ENCODE measurements around the gene ABCC8.

The ABCC8 gene

DNA sequence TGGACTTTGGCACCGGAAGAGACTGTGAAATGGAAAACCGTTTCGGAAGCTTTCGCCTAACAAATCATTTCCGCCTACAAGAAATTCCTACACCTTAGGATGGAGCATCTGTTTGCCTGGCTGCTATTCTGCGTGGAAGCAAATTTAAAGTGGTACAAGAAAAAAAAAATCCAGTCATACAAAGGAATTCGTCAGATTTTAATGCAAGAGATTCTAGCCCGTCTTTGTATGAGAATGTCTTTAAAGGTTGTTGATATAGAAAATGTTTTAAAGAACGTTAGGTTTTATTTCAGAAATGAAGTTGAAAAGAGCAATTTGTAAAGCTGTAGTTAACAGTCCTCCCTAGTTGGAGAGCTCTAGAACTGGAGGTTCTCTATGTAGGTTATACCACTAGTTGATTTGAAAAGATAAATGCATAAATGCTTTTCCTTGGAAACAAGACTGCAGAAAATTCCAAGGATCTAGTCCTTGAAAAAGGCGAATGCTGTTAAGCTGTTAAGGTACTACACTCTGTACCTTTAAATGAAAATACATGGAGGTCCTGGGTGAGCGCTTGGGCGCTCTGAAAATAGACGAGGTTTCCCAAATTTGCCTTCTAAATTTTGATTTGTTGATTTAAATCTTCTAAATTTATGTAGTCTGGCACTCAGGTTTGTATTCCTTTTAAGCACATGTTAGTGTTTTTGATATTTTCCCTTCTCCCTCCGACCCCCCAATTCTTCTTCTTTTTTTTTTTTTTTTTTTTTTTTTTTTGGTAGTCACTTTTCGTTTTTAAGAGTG lies 122.6 kb downstream of the ABCC8 start:
- Histone ChIP-seq H3K9me3 (ENCODE audit: insufficient read depth, low read depth, low read length) (no peaks in the 10 kb centered on the region), H3K36me3 (ENCODE audit: insufficient read depth, low read depth, low read length) (no peaks in the 10 kb centered on the region), H3K4me1 (ENCODE audit: insufficient read depth, low read length) (peaks cover 11% of the 10 kb centered on the region; the same call in 1 of the 2 replicates), H3K4me3 (ENCODE audit: low read length) (peak overlapping the region; percentile 69), H3K27ac (ENCODE audit: low read length) (no peak overlapping the region), H3K27me3 (ENCODE audit: insufficient read depth, low read length) (peaks cover 59% of the 10 kb centered on the region), H3K9ac (ENCODE audit: low read depth, low read length) (peak overlapping the region; percentile 54; the same call in 1 of the 2 replicates)

DNA sequence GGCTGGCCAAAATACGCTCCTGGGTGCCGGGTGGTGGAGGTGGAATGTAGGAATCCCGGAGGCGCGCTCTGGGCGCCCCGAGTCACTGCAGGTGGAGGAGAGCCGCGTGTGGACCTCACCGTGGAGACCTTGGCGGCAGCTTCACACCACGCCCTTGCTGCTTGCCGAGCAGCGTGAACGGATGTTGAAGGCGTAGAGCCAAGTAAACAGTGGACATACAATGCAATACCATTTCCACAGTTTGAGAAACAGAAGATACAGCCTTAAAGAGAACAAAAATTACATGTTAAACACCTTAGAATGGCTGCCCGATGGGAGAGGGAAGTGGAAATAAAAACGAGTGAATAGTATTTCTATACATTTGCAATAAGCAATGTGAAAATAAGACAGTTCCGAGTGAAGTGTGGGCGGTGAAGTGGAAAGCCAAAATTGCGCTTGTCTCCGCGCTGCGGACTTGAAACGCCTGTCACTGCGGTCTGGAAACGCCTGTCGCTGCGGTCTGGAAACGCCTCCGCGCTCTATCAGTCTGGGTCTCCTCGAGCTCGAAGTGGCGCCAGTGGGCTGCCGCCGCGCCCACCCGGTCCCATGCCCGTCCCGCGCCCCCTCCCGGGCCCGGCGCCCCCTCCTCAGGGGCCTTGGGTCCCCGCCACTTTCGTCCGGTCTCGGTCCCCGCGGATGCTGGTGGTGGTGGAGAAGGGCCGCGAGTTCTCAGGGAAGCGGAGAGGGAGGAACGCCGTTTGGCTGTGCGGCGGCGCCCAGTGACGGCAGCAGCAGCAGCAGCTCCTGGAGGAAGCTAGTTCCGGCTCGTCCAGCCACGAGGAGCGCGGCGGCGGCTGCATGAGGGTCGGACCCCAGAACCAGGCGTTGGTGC lies 123.5 kb downstream of the ABCC8 start:
- no peaks in the 10 kb centered on the region for H3K9me3 ChIP-seq (ENCODE audit: insufficient read depth, low read depth, low read length)
- H3K9ac ChIP-seq (ENCODE audit: low read depth, low read length), result peak overlapping the region; percentile 54; the same call in 1 of the 2 replicates
- H3K27me3 ChIP-seq (ENCODE audit: insufficient read depth, low read length), result peaks cover 61% of the 10 kb centered on the region
- peak overlapping the region; percentile 69 for H3K4me3 ChIP-seq (ENCODE audit: low read length)
- no peaks in the 10 kb centered on the region for H3K36me3 ChIP-seq (ENCODE audit: insufficient read depth, low read depth, low read length)
- H3K27ac ChIP-seq (ENCODE audit: low read length), result no peak overlapping the region
- peaks cover 11% of the 10 kb centered on the region; the same call in 1 of the 2 replicates for H3K4me1 ChIP-seq (ENCODE audit: insufficient read depth, low read length)

DNA sequence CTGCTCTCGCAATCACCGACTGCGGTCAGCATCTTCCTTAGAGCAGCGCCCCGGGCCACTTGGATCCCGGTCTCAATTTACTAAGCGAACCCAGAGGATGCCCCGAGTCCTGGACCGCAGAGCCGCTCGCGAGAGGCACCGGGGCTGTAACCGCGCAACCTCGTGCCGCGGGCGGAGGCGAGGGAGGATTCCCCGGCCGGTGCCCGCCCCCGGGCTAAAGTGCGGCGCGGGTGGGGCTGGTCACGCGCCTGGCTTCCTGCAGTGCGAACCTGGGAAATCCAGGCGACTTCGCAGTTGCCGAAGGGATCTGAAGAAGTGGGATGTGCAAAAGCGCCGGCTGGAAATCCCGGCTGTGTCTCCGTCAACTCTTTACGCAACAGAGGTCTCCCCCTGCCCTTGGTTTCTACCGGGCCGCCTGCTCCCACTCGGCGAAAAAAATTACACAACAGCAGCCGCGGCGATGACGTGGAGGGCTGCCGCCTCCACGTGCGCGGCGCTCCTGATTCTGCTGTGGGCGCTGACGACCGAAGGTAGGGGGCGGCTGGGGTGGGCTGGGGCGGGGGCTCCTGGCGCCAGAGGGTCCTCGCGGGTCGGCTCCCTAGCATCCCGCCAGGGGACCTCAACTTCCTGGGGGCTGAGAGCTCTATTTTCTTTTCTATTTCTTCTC lies 125.0 kb downstream of the ABCC8 start, which contains the start of gene NCR3LG1:
Gene NCR3LG1, plus strand, starts transcription at position 291 of the 667 bp plus-strand sequence. Its CDS starts 170 bp downstream, at position 461.
- H3K9ac ChIP-seq (ENCODE audit: low read depth, low read length), result peak within 1 kb of the TSS; percentile 3; the same call in 1 of the 2 replicates
- peaks cover 61% of the 10 kb centered on the region for H3K27me3 ChIP-seq (ENCODE audit: insufficient read depth, low read length)
- peak within 1 kb of the TSS; percentile 69 for H3K4me3 ChIP-seq (ENCODE audit: low read length)
- no peaks in the 10 kb centered on the region for H3K36me3 ChIP-seq (ENCODE audit: insufficient read depth, low read depth, low read length)
- H3K27ac ChIP-seq (ENCODE audit: low read length), result no peak within 1 kb of the TSS
- H3K9me3 ChIP-seq (ENCODE audit: insufficient read depth, low read depth, low read length), result no peaks in the 10 kb centered on the region
- H3K4me1 ChIP-seq (ENCODE audit: insufficient read depth, low read length), result peaks cover 11% of the 10 kb centered on the region; the same call in 1 of the 2 replicates

DNA sequence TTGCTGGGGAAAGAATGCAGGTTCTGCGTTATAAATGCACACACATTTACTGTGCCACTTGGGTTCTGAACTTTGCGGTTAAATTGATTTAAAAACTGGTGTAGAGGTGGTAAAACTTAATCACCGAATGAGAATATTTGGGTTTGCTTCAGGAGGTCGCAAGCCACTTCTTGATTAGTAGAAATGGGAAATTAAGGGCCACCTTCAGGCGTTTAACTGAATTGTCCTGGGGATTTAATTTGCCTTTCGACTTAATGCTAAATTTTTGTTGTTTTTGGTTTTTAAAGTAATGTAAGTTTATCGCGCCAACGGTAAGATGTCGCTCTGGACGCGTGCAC lies 125.5 kb downstream of the ABCC8 start:
- no peaks in the 10 kb centered on the region for H3K36me3 ChIP-seq (ENCODE audit: insufficient read depth, low read depth, low read length)
- no peak overlapping the region for H3K27ac ChIP-seq (ENCODE audit: low read length)
- H3K4me1 ChIP-seq (ENCODE audit: insufficient read depth, low read length), result peaks cover 11% of the 10 kb centered on the region; the same call in 1 of the 2 replicates
- peak overlapping the region; percentile 69; the same call in 1 of the 2 replicates for H3K4me3 ChIP-seq (ENCODE audit: low read length)
- H3K27me3 ChIP-seq (ENCODE audit: insufficient read depth, low read length), result peaks cover 61% of the 10 kb centered on the region
- no peak overlapping the region; the same call in 1 of the 2 replicates for H3K9ac ChIP-seq (ENCODE audit: low read depth, low read length)
- H3K9me3 ChIP-seq (ENCODE audit: insufficient read depth, low read depth, low read length), result no peaks in the 10 kb centered on the region

DNA sequence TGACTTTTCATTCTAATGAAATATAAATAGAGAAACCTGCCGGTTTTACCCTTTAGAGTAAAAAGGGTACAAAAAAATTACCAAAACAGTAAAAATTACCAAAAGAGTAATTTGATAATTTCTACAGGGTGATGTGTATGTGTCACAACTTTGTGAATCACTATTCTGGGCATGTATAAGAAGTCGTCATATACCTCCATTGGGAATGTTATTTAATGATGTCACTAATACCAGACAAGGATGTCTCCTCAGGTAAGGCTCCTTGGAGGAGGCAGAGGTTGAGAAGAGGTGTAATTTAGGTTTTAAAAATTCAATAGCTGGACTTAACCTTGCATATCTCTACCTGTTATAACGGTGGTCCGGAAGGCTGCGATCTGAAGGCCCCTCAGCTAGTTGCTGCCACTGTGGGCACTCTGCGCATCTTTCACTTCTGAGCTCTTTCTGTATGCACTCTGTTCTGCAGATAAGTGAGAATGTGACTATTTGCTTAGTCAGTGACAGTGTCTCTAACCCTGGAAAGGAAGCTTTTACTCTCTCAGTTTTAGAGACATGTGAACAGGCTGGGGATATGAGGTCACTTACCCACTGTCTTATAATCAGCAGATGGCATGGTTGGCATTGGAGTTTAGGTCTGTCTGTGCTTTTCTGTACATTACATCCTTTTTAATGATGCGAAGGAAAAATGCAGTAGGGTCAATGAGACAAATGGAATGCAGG lies 126.0 kb downstream of the ABCC8 start:
- H3K4me1 ChIP-seq (ENCODE audit: insufficient read depth, low read length), result peaks cover 11% of the 10 kb centered on the region; the same call in 1 of the 2 replicates
- no peaks in the 10 kb centered on the region for H3K36me3 ChIP-seq (ENCODE audit: insufficient read depth, low read depth, low read length)
- peaks cover 61% of the 10 kb centered on the region for H3K27me3 ChIP-seq (ENCODE audit: insufficient read depth, low read length)
- H3K4me3 ChIP-seq (ENCODE audit: low read length), result no peak overlapping the region
- no peak overlapping the region for H3K27ac ChIP-seq (ENCODE audit: low read length)
- H3K9me3 ChIP-seq (ENCODE audit: insufficient read depth, low read depth, low read length), result no peaks in the 10 kb centered on the region
- H3K9ac ChIP-seq (ENCODE audit: low read depth, low read length), result no peak overlapping the region

DNA sequence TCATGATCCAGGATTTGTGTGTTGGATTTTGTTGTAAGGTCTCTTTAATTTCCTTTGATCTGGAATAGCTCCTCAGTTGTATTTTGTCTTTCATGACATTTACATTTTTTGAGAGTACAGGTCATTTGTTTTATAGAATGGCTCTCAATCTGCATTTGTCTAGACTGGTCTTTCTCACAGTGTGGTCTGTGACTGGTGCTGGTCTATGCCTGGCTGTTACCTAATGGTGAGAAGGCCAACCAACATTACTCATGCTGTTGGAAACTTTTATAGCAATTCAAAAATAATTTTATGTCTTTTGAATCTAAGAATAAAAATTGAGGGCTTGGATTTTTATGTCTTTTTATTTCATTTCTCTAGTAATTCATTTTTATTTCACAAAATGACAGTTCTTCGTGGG lies 129.0 kb downstream of the ABCC8 start:
- H3K9ac ChIP-seq (ENCODE audit: low read depth, low read length), result no peak overlapping the region
- H3K9me3 ChIP-seq (ENCODE audit: insufficient read depth, low read depth, low read length), result no peaks in the 10 kb centered on the region
- H3K36me3 ChIP-seq (ENCODE audit: insufficient read depth, low read depth, low read length), result no peaks in the 10 kb centered on the region
- H3K4me1 ChIP-seq (ENCODE audit: insufficient read depth, low read length), result peaks cover 6% of the 10 kb centered on the region; the same call in 1 of the 2 replicates
- no peak overlapping the region for H3K4me3 ChIP-seq (ENCODE audit: low read length)
- H3K27me3 ChIP-seq (ENCODE audit: insufficient read depth, low read length), result peaks cover 40% of the 10 kb centered on the region
- no peak overlapping the region for H3K27ac ChIP-seq (ENCODE audit: low read length)

DNA sequence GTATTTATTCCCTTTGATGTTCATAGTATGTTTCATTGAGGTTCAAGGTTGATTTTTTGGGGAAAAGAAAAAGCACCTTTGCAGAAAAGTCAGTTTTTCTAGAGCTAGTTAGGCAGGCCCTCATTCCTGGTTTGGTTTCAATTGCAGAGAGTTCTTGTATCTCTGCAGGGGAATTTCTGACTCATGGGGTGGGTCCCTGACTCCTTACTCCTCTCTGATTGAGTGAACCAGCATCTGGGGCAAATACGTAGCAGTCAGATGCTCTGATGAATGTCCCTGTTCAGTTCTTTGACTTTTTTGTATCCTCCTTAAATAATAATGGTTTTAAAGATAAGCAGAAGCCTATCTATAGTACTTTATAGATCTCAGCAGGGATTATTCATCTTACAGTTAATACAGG lies 132.7 kb downstream of the ABCC8 start:
- Histone ChIP-seq H3K4me3 (ENCODE audit: low read length) (no peak overlapping the region), H3K27me3 (ENCODE audit: insufficient read depth, low read length) (peaks cover 2% of the 10 kb centered on the region), H3K9me3 (ENCODE audit: insufficient read depth, low read depth, low read length) (no peaks in the 10 kb centered on the region), H3K4me1 (ENCODE audit: insufficient read depth, low read length) (0 out of 2 replicates have a peak, but pooled peaks cover 4% of the 10 kb centered on the region), H3K27ac (ENCODE audit: low read length) (no peak overlapping the region), H3K36me3 (ENCODE audit: insufficient read depth, low read depth, low read length) (no peaks in the 10 kb centered on the region), H3K9ac (ENCODE audit: low read depth, low read length) (no peak overlapping the region)

DNA sequence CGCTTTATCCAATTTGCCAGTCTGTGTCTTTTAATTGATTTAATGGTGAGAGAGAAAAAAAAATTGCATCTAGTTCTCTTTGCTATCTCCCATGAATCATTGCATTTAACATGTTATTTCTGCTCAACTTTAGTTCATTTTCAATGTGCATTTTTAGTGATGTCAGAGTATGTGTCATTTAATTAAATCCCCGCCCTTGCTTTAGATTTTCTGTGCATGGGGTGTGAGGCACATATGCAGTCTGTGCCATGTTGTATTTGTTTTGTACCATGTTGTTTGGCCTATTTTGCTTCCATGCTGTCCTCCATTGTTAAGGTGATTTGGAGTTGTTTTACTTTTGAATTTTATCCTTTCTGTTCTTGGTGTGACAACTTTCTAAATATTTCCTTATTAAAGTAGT lies 133.4 kb downstream of the ABCC8 start:
- Histone ChIP-seq H3K4me1 (ENCODE audit: insufficient read depth, low read length) (0 out of 2 replicates have a peak, but pooled peaks cover 4% of the 10 kb centered on the region), H3K36me3 (ENCODE audit: insufficient read depth, low read depth, low read length) (no peaks in the 10 kb centered on the region), H3K27ac (ENCODE audit: low read length) (no peak overlapping the region), H3K9me3 (ENCODE audit: insufficient read depth, low read depth, low read length) (no peaks in the 10 kb centered on the region), H3K9ac (ENCODE audit: low read depth, low read length) (no peak overlapping the region), H3K27me3 (ENCODE audit: insufficient read depth, low read length) (no peaks in the 10 kb centered on the region; the same call in 1 of the 2 replicates), H3K4me3 (ENCODE audit: low read length) (no peak overlapping the region)

Measured in iPS-20b (cell line).